ENCODE results near the gene SP8. TPM values are rescaled to one million over a fixed set of nuclear protein-coding genes. Genes with fewer than 3 reads are reported as not detected.

Gene SP8
- total RNA-seq, 2 donors from 2014 or later: 3.3 to 5.2 TPM

DNA sequence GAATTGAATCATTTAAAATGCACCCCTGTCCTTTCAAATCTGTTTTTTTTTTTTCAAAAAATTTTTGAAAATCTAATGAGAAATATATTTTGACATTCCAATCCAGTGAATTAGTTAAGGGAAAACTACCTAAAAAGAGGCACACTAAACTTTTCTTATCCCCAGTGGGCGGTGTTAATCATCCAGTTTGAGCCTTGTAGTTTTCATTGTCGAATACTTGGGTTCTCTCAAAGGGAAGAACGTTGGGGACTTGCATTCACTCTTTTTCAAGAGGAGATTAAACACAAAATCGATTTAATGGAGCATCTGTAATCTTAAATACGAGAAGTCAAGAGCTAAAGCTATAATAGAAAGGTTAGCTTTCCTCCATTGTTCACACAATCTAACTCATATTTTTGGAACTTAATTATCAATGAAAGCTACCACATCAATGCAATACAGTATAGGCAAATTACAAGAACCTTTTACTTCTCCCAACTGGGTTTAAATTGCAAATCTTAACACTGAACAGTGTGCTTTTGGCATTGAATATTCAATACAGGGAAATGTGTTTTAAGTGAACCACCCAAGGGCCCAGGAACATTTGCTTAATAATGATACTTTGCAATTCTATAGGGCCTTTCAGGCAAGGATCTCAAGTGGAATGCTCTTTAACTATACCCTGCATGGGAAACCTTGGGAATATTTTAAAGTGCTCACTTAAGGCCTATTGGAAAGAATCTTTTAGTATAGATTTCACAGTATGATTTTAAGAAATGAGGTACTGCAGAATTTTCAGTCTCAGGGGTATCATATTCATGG is 13.1 kb upstream of the SP8 start:
- Mint-ChIP-seq H3K4me1 (peaks cover 21% of the 10 kb centered on the region), H3K36me3 (ENCODE audit: low read depth) (no peaks in the 10 kb centered on the region), H3K27me3 (ENCODE audit: insufficient read depth) (peaks cover 49% of the 10 kb centered on the region), H3K9me3 (no peaks in the 10 kb centered on the region), H3K27ac (no peak overlapping the region), H3K4me3 (no peak overlapping the region)
- H3K9ac ChIP-seq (ENCODE audit: extremely low read depth, low read length, poor library complexity, severe bottlenecking): no peak overlapping the region
- no peak for DNase-seq
- peaks cover 51% of the 10 kb centered on the region for H3K27me3 ChIP-seq (ENCODE audit: control insufficient read depth, insufficient read depth, low read length, poor library complexity, severe bottlenecking)
- H3K4me3 ChIP-seq (ENCODE audit: low read length): no peak overlapping the region
- H3K36me3 ChIP-seq (ENCODE audit: control insufficient read depth, insufficient read depth, low read length): no peaks in the 10 kb centered on the region
- no peaks in the 10 kb centered on the region for H3K4me1 ChIP-seq (ENCODE audit: control insufficient read depth, insufficient read depth, low read length)
- no peaks in the 10 kb centered on the region for H3K9me3 ChIP-seq (ENCODE audit: control insufficient read depth, low read length)
- no peak overlapping the region for H3K27ac ChIP-seq (ENCODE audit: low read depth, low read length)
- TF ChIP-seq, protein P1, sequence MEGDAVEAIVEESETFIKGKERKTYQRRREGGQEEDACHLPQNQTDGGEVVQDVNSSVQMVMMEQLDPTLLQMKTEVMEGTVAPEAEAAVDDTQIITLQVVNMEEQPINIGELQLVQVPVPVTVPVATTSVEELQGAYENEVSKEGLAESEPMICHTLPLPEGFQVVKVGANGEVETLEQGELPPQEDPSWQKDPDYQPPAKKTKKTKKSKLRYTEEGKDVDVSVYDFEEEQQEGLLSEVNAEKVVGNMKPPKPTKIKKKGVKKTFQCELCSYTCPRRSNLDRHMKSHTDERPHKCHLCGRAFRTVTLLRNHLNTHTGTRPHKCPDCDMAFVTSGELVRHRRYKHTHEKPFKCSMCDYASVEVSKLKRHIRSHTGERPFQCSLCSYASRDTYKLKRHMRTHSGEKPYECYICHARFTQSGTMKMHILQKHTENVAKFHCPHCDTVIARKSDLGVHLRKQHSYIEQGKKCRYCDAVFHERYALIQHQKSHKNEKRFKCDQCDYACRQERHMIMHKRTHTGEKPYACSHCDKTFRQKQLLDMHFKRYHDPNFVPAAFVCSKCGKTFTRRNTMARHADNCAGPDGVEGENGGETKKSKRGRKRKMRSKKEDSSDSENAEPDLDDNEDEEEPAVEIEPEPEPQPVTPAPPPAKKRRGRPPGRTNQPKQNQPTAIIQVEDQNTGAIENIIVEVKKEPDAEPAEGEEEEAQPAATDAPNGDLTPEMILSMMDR (conservative IDR thresholded peaks at IDR 0.05): no peak
- WGBS, 2 experiments (ENCODE audit: insufficient coverage in 1 of 2, insufficient read length in 1 of 2): 29 to 31% methylated on average over 5 of the region's 5 CpGs

DNA sequence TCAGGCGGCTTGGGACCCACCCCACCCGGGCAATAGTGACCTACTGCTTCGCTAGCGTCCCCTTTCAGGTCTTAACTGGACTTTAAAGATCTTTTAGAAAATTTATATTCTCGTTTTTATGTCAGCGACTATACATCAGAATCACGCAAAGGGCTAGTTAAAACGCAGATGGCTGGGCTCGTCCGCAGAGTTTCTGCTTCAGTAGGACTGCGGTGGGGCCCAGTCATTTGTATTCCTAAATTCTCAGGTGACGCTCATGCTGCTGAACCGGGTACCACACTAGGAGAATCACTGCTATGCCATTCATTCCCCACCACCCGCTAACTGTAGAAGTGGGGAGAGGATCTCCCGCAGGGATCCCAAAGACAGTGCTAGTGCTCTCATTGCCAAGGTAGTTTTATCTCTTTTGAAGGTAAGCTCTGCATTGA is 12.0 kb upstream of the SP8 start:
- Mint-ChIP-seq H3K27me3 (ENCODE audit: insufficient read depth) (peaks cover 58% of the 10 kb centered on the region), H3K4me1 (peaks cover 25% of the 10 kb centered on the region), H3K4me3 (peak overlapping the region; percentile 74), H3K9me3 (no peaks in the 10 kb centered on the region), H3K36me3 (ENCODE audit: low read depth) (no peaks in the 10 kb centered on the region), H3K27ac (no peak overlapping the region)
- no peak overlapping the region for H3K9ac ChIP-seq (ENCODE audit: extremely low read depth, low read length, poor library complexity, severe bottlenecking)
- 0 to 3% methylated on average over 8 to 15 of the region's 15 CpGs for whole genome bisulfite sequencing, 2 experiments (ENCODE audit: insufficient coverage in 1 of 2, insufficient read length in 1 of 2)
- H3K9me3 ChIP-seq (ENCODE audit: control insufficient read depth, low read length): no peaks in the 10 kb centered on the region
- peak overlapping the region; percentile 70 for H3K4me3 ChIP-seq (ENCODE audit: low read length)
- peak; percentile 84 for DNase-seq
- TF ChIP-seq, protein P1 (conservative IDR thresholded peaks at IDR 0.05): no peak
- H3K36me3 ChIP-seq (ENCODE audit: control insufficient read depth, insufficient read depth, low read length): no peaks in the 10 kb centered on the region
- H3K4me1 ChIP-seq (ENCODE audit: control insufficient read depth, insufficient read depth, low read length): no peaks in the 10 kb centered on the region
- no peak overlapping the region for H3K27ac ChIP-seq (ENCODE audit: low read depth, low read length)
- peaks cover 62% of the 10 kb centered on the region for H3K27me3 ChIP-seq (ENCODE audit: control insufficient read depth, insufficient read depth, low read length, poor library complexity, severe bottlenecking)

DNA sequence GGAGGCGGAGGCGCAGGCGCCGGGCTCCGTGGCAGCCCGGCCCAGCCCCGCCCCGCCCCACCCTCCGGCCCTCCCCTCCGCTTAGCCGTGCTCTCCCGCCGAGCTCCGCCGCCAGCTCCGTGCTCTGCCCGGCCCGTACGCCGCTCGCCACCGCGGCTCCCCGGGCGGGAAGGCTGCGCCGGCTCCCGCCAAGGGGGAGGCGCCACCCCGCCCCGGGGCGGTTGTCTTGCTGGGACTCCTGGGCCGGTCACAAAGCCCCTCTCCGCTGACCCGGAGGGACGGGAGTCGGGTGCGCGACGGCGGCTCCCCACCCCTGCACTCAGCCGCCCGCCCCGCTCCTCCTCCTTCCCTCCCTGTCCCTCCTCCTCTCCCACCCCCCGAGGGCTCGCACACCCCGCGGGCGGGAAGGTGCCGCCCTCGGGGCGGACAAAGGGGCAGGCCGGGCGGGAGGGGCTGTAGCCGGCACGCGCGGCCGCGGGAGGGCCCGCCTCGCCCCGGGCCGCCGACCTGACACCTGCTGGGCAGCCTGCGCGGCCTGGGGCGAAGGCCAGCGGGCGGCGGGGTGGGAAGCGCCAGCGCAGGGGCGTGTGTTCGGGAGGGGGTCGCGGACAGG is 11.5 kb upstream of the SP8 start:
- Histone ChIP-seq H3K4me1 (ENCODE audit: control insufficient read depth, insufficient read depth, low read length) (no peaks in the 10 kb centered on the region), H3K9ac (ENCODE audit: extremely low read depth, low read length, poor library complexity, severe bottlenecking) (no peak overlapping the region), H3K36me3 (ENCODE audit: control insufficient read depth, insufficient read depth, low read length) (no peaks in the 10 kb centered on the region), H3K4me3 (ENCODE audit: low read length) (peak overlapping the region; percentile 90), H3K9me3 (ENCODE audit: control insufficient read depth, low read length) (no peaks in the 10 kb centered on the region), H3K27ac (ENCODE audit: low read depth, low read length) (no peak overlapping the region), H3K27me3 (ENCODE audit: control insufficient read depth, insufficient read depth, low read length, poor library complexity, severe bottlenecking) (peaks cover 67% of the 10 kb centered on the region)
- Mint-ChIP-seq H3K36me3 (ENCODE audit: low read depth) (no peaks in the 10 kb centered on the region), H3K27me3 (ENCODE audit: insufficient read depth) (peaks cover 64% of the 10 kb centered on the region), H3K27ac (no peak overlapping the region), H3K4me1 (peaks cover 29% of the 10 kb centered on the region), H3K4me3 (peak overlapping the region; percentile 74), H3K9me3 (no peaks in the 10 kb centered on the region)
- WGBS, 2 experiments (ENCODE audit: insufficient coverage in 1 of 2, insufficient read length in 1 of 2): 0% methylated on average over 12 to 77 of the region's 77 CpGs
- TF ChIP-seq, protein P1 (conservative IDR thresholded peaks at IDR 0.05): no peak
- DNase-seq: peak; percentile 89

Measured in endodermal cell (in vitro differentiated cells).